ENCODE data around the gene ACAN. TPM values are rescaled to one million over a fixed set of nuclear protein-coding genes. Genes with fewer than 3 reads are reported as not detected.

ACAN gene
- total RNA-seq, 2 donors from 2014 or later: 1.6 TPM; not detected in 1

GRCh38 chr15:88791637-88792036 lies 11.6 kb upstream of the ACAN start:
- TF ChIP-seq, protein P1, sequence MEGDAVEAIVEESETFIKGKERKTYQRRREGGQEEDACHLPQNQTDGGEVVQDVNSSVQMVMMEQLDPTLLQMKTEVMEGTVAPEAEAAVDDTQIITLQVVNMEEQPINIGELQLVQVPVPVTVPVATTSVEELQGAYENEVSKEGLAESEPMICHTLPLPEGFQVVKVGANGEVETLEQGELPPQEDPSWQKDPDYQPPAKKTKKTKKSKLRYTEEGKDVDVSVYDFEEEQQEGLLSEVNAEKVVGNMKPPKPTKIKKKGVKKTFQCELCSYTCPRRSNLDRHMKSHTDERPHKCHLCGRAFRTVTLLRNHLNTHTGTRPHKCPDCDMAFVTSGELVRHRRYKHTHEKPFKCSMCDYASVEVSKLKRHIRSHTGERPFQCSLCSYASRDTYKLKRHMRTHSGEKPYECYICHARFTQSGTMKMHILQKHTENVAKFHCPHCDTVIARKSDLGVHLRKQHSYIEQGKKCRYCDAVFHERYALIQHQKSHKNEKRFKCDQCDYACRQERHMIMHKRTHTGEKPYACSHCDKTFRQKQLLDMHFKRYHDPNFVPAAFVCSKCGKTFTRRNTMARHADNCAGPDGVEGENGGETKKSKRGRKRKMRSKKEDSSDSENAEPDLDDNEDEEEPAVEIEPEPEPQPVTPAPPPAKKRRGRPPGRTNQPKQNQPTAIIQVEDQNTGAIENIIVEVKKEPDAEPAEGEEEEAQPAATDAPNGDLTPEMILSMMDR (IDR thresholded peaks at IDR 0.05): no peak
- no peak for TF ChIP-seq POLR2A (IDR thresholded peaks at IDR 0.05)
- intact Hi-C loops (cut with DNase I): no loop called here
- Histone ChIP-seq H3K36me3 (replicated peaks in 1 of 2; ENCODE audit: insufficient read depth in 1 of 2, low read depth in 2 of 2) (no peaks in the 10 kb centered on the region), H3K9me3 (no peaks in the 10 kb centered on the region), H3K4me3 (no peak overlapping the region), H3K4me1 (no peaks in the 10 kb centered on the region), H3K27ac (no peak overlapping the region), H3K27me3 (peaks cover 0 to 9% of the 10 kb centered on the region in 2 donors)
- WGBS, 2 donors: 55 to 75% methylated on average over 1 of the region's 1 CpG
- ATAC-seq (no peak), DNase-seq (no peak)

DNA sequence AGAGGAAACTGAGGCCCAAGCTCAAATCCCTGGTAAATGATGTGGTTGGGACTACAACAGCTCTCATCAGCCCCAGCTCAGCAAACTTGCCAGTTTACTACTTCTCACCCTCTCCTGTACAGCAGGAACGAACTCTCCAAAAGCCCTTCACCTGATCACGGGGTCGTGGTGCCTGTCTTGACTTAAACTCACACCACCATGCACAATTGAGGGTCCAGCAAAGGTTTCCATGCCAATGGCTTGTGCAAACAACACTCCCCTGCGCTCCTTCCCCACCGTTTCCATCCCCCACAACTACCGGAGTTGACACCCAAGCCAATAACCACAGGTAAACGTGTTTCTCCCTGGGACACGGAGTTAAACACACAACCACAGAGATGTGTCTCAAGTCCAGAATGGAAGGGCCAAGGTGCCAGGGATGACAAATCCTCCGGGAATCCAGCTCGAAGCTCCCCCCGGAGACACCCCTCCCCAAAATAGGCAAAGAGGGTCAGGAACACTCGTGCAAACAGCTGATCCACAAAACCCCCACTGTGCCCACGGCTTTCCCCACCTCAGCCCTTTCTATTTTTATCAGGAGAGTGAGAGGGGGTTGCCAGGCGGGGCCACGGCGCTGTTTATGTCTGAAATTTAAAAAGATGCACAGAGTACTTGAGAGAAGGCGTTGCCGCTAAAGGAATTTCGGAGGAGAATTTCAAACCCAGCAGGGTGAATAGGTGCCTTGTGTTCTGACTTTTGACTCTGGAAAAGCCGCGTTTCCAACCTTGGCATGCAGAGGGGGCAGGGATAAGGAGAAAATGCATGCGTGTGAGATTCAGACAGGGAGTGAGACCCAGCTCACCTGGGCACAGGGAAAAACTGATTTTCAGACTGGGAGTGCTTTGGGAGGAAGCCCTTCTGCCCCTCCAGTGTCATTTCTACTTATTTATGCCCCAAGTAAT lies 10.6 kb upstream of the ACAN start:
- Histone ChIP-seq H3K4me1 (no peaks in the 10 kb centered on the region), H3K9me3 (no peaks in the 10 kb centered on the region), H3K36me3 (replicated peaks in 1 of 2; ENCODE audit: insufficient read depth in 1 of 2, low read depth in 2 of 2) (no peaks in the 10 kb centered on the region), H3K4me3 (no peak overlapping the region), H3K27ac (no peak overlapping the region), H3K27me3 (peaks cover 0 to 9% of the 10 kb centered on the region in 2 donors)
- DNase-seq (no peak), ATAC-seq (no peak)
- intact Hi-C loops (cut with DNase I): no loop called here
- TF ChIP-seq, protein P1 (IDR thresholded peaks at IDR 0.05): no peak
- no peak for TF ChIP-seq POLR2A (IDR thresholded peaks at IDR 0.05)
- WGBS, 2 donors: 14 to 21% methylated on average over 19 to 22 of the region's 22 CpGs

DNA sequence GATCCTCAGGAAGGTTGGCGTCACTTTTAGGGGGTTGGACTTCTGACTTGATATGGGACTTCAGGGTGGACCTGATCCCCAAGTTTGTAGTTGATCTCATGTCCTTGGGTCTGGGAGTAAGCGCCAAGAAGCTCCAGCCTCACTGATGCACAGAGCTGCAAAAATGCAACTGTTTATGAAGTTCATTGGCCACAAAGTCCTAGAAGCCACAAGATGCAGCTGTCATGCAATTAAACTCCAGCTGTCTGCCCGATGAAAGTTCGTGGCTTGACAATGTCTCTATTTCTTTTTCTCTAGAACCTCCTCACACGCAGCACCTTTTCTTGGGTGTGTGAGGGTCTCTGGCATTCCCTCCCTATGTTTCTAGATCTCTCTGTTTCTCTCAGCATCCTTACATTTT lies 9.2 kb upstream of the ACAN start:
- 67 to 69% methylated on average over 4 to 5 of the region's 5 CpGs for WGBS, 2 donors
- Histone ChIP-seq H3K4me3 (no peak overlapping the region), H3K36me3 (replicated peaks in 1 of 2; ENCODE audit: insufficient read depth in 1 of 2, low read depth in 2 of 2) (no peaks in the 10 kb centered on the region), H3K27ac (no peak overlapping the region), H3K4me1 (no peaks in the 10 kb centered on the region), H3K27me3 (peaks cover 0 to 9% of the 10 kb centered on the region in 2 donors), H3K9me3 (no peaks in the 10 kb centered on the region)
- TF ChIP-seq POLR2A (IDR thresholded peaks at IDR 0.05): no peak
- TF ChIP-seq, protein P1 (IDR thresholded peaks at IDR 0.05): no peak
- DNase-seq (no peak), ATAC-seq (no peak)
- intact Hi-C loops (cut with DNase I): no loop called here

DNA sequence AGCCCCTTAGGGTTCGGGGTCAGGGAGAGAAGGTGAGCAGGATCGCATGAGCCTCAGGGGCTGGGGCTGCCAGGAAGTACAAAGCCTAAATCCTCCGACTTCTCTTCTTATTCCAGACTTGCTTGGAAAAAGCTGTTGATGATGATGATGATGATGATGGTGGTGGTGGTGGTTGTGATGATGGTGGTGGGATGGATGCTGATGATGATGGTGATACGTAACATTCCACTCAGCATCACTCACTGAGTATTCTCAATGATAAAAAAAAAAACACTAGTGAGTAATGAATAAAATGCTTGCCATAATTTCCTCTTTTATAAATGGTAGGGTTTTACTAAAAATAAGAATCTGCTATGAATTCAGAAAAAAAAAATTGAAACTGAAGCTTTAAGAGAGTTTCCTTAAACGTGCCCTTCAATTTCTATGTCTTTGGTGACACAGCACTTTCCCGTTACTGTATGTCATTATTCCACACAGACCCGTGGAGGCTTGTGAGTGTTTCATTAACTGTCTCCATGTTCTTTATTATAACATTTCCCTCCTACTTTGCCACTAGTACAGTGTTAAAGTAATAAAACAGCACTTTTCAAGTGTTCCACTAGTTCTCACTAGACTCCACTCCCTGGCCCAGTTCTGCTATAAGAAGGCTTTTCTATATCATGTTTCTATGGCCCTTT lies 5.4 kb upstream of the ACAN start:
- peaks cover 2% of the 10 kb centered on the region for H3K4me1 ChIP-seq
- no peaks in the 10 kb centered on the region for H3K9me3 ChIP-seq
- peaks cover 0 to 9% of the 10 kb centered on the region in 2 donors for H3K27me3 ChIP-seq
- TF ChIP-seq, protein P1 (IDR thresholded peaks at IDR 0.05): no peak
- DNase-seq: no peak
- intact Hi-C loops (cut with DNase I): no loop called here
- H3K27ac ChIP-seq: no peak overlapping the region
- no peak for ATAC-seq
- 59 to 62% methylated on average over 7 of the region's 7 CpGs for WGBS, 2 donors
- H3K4me3 ChIP-seq: no peak overlapping the region
- H3K36me3 ChIP-seq (replicated peaks in 1 of 2; ENCODE audit: insufficient read depth in 1 of 2, low read depth in 2 of 2): no peaks in the 10 kb centered on the region
